K562 (cell line): ENCODE measurements around the gene ANKRD12. TPM values are rescaled to one million over a fixed set of nuclear protein-coding genes. Genes with fewer than 3 reads are reported as not detected.

Source experiments
- CBFA2T2 ChIP-seq: fragments of 450-650 bp; conservative IDR thresholded peaks from 2 replicates; pipeline ENCODE4 v1.6.1; 2017; ENCODE audit warnings: mild to moderate bottlenecking
- ESRRA ChIP-seq: fragments of 450-650 bp; IDR thresholded peaks from 2 replicates; pipeline ENCODE4 v1.6.1; 2014; ENCODE audit warnings: low read depth, mild to moderate bottlenecking, moderate library complexity, borderline replicate concordance
- GATAD2B ChIP-seq: fragments of 450-650 bp; IDR thresholded peaks from 2 replicates; pipeline ENCODE4 v1.6.1; 2017; ENCODE audit warnings: mild to moderate bottlenecking, borderline replicate concordance
- RNF219 ChIP-seq: fragments of 250-450 bp; sonication (Bioruptor Pico); IDR thresholded peaks from 2 replicates; pipeline ENCODE4 v1.5.0; 2022; ENCODE audit warnings: mild to moderate bottlenecking
- SAP30 ChIP-seq: fragments of 200-600 bp; sonication (generic); IDR thresholded peaks from 2 replicates; pipeline ENCODE4 v1.6.1; 2012; ENCODE audit warnings: borderline replicate concordance, low read depth, mild to moderate bottlenecking, moderate library complexity, low read length, control low read depth, inconsistent platforms; ENCODE audit not compliant: insufficient read depth, poor library complexity, severe bottlenecking
- SUPT5H ChIP-seq: fragments of 450-650 bp; IDR thresholded peaks from 2 replicates; pipeline ENCODE4 v1.6.1; 2016
- TSHZ1 ChIP-seq: fragments of 250-450 bp; sonication (Bioruptor Pico); IDR thresholded peaks from 2 replicates; pipeline ENCODE4 v1.4.0; 2020; ENCODE audit warnings: mild to moderate bottlenecking, moderate library complexity
- XRCC4 ChIP-seq: IDR thresholded peaks from one replicate; pipeline ENCODE4 v1.6.1; 2011; ENCODE audit not compliant: insufficient read depth, insufficient read length; ENCODE audit errors: extremely low read depth
- ZNF277 ChIP-seq: fragments of 250-450 bp; sonication (Bioruptor Pico); IDR thresholded peaks from 2 replicates; pipeline ENCODE4 v1.8.0; 2022; ENCODE audit warnings: inconsistent platforms, mild to moderate bottlenecking, moderate library complexity, borderline replicate concordance
- ZNF449 ChIP-seq: fragments of 250-450 bp; sonication (Bioruptor Pico); IDR thresholded peaks from 2 replicates; pipeline ENCODE4 v1.8.0; 2022; ENCODE audit warnings: moderate library complexity, mild to moderate bottlenecking, inconsistent platforms
- polyA plus RNA-seq, 8 experiments: library from polyadenylated mRNA; depleted of rRNA in 4 of 8; stranded (reverse) in 5 of 8; unstranded in 3 of 8; fragments of >200 nt; fragmentation: Nextera tagmentation in 2 of 8; fragmentation: Illumina TruSeq in 1 of 8; extraction: Ambion mirVana in 2 of 8; extraction: Trizol in 1 of 8; gene quantifications; 2 replicates each; pipeline versions ENCODE4 v1.2.1 to v1.2.3, GENCODE V29; 2011 to 2014; ENCODE audit warnings: inconsistent platforms in 1 of 8, missing spikeins in 1 of 8
- total RNA-seq, 7 experiments: library from RNA; depleted of rRNA in 6 of 7; stranded (reverse); fragments of >200 nt in 6 of 7; fragmentation: Illumina TruSeq in 2 of 7; extraction: Trizol in 2 of 7; gene quantifications; 2 replicates each; pipeline versions ENCODE4 v1.2.1 to v1.2.3, GENCODE V29; 2011 to 2021; ENCODE audit warnings: low replicate concordance in 1 of 7

The ANKRD12 gene
- total and polyA plus RNA-seq, 9 of the 15 experiments (the other 6 are each of a cell fraction or from before 2014, with no cell fraction given) = 6.6 to 28.2 (median 16.0) TPM

GRCh38 chr18:9259173-9259572 is 122.6 kb downstream of the ANKRD12 start (continued):
- TF ChIP-seq ZNF449 (CRISPR knock-in tag) (peak; percentile 95), TSHZ1 (CRISPR knock-in tag) (peak; percentile 83; the same call in 1 of the 2 replicates), RNF219 (peak; percentile 80; the same call in 1 of the 2 replicates), SUPT5H (no peak), SAP30 (no peak), XRCC4 (no peak), CBFA2T2 (no peak), GATAD2B (no peak), ZNF277 (CRISPR knock-in tag) (peak; percentile 99), ESRRA (no peak)
